GM06990 (cell line): ENCODE measurements around the gene ENKUR.

Source experiments
- DNase-seq: peaks from one replicate; pipeline ENCODE4 v3.0.0-alpha.2; 2011; ENCODE audit not compliant: insufficient read length; ENCODE audit errors: extremely low read depth
- H3K27me3 ChIP-seq: replicated peaks from 2 replicates; pipeline ENCODE4 v1.6.0; 2011; ENCODE audit warnings: low read length; ENCODE audit not compliant: control insufficient read depth, insufficient read depth
- H3K36me3 ChIP-seq: 2 replicates; pipeline ENCODE4 v1.5.1; 2011; ENCODE audit warnings: low read length; ENCODE audit not compliant: control insufficient read depth, insufficient read depth
- H3K4me3 ChIP-seq: replicated peaks from 2 replicates; pipeline ENCODE4 v1.5.1; 2011; ENCODE audit warnings: low read depth, mild to moderate bottlenecking, control low read depth, low read length
- TF ChIP-seq, protein P1 (sequence below): IDR thresholded peaks from 2 replicates; pipeline ENCODE4 v1.5.1; 2011; ENCODE audit warnings: low read length, control low read depth, mild to moderate bottlenecking, inconsistent platforms; ENCODE audit not compliant: insufficient read depth, poor library complexity, severe bottlenecking

Gene ENKUR

DNA sequence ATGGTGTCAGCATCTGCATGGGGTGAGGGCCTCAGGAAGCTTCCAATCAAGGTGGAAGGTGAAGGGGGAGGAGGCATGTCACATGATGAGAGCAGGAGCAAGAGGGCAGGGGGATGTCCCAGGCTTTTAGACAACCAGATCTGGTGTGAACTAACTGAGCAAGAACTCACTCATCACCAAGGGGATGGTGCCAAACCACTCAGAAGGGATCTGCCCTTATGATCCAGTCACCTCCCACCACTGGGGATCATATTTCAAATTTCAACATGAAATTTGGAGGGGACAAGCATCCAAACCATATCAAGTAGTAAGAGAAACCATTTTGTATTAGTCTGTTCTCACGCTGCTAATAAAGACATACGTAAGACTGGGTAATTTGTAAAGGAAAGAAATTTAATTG is 34.0 kb upstream of the ENKUR start:
- H3K4me3 ChIP-seq = no peak overlapping the region
- TF ChIP-seq, protein P1, sequence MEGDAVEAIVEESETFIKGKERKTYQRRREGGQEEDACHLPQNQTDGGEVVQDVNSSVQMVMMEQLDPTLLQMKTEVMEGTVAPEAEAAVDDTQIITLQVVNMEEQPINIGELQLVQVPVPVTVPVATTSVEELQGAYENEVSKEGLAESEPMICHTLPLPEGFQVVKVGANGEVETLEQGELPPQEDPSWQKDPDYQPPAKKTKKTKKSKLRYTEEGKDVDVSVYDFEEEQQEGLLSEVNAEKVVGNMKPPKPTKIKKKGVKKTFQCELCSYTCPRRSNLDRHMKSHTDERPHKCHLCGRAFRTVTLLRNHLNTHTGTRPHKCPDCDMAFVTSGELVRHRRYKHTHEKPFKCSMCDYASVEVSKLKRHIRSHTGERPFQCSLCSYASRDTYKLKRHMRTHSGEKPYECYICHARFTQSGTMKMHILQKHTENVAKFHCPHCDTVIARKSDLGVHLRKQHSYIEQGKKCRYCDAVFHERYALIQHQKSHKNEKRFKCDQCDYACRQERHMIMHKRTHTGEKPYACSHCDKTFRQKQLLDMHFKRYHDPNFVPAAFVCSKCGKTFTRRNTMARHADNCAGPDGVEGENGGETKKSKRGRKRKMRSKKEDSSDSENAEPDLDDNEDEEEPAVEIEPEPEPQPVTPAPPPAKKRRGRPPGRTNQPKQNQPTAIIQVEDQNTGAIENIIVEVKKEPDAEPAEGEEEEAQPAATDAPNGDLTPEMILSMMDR = no peak
- H3K36me3 ChIP-seq = no peaks in the 10 kb centered on the region
- no peaks in the 10 kb centered on the region for H3K27me3 ChIP-seq
- DNase-seq = no peak

DNA sequence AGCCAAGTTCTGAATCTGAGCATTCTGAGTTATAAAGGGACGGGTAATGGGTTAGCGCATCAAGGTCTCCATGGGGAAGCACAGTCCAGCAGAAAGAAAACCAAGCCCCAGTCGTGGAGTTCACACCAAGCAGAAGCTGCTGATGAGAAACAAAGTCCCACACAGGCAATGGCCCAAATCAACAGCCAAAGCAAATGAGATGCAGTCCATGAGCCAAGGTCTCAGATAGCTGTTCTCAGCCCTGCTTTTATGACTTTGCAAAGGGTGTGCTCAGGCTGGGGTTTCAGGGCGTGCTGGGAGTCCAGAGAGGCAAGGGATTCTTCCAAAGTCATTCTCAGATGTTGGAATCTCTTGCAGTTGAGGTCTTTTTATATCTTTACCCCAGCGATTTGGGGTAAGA is 32.5 kb upstream of the ENKUR start:
- DNase-seq = no peak
- TF ChIP-seq, protein P1 = no peak
- Histone ChIP-seq H3K36me3 (no peaks in the 10 kb centered on the region), H3K4me3 (no peak overlapping the region), H3K27me3 (no peaks in the 10 kb centered on the region)

DNA sequence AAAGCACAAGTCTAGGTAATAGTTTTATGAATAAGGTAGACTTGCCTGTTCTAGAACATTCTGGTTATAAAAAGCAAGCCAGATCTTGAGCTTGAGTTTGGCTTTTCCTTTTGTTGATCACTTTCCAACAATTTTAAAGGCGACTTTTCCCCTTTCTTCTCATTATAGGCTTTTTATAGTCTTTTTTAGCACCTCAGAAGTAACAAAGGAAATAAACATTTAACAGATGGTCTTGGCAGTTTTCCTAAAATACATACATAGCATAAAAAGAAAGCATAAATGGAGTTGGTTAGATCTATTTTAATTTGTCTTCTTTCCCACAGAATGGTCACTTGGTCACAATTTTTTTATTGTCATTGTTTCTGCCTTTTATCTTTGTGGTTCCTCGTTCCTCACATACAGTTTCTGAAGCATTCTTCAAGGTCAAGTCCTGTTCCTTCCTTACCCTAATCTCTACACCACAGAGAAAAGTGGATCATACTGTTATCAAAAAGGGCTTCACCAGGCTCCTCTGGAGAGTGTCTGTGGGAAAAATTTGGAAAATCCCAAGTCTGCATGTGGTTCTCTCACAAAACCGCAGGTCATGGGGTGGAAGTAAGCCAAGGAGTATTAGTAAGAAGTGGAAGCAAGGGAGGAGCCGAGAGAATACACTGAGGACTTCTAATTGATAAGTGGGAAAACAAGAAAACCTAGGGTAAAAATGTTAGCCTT is 31.8 kb upstream of the ENKUR start:
- no peak overlapping the region for H3K4me3 ChIP-seq
- no peaks in the 10 kb centered on the region for H3K36me3 ChIP-seq
- no peak for DNase-seq
- no peaks in the 10 kb centered on the region for H3K27me3 ChIP-seq
- TF ChIP-seq, protein P1 = no peak

DNA sequence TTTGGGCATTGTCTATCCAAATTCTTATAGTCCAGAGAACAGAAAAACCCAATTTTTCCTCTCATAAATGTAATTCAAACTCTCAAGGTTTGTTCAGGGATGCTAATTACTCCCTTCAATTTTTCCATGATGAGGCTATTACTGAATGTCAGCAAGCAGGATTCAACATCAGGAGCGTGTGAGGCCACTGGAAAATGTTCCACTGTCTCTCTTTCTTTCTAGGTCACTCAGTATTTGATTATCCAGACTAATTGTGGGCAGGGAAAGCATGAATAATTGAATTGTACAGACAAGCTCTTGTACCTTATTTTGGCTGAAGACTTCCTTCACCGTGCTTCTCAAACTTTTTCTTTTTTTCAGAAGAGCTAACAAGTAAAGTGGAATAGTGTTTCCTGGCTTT is 31.1 kb upstream of the ENKUR start:
- Histone ChIP-seq H3K4me3 (no peak overlapping the region), H3K36me3 (no peaks in the 10 kb centered on the region), H3K27me3 (no peaks in the 10 kb centered on the region)
- DNase-seq = no peak
- TF ChIP-seq, protein P1 = no peak

DNA sequence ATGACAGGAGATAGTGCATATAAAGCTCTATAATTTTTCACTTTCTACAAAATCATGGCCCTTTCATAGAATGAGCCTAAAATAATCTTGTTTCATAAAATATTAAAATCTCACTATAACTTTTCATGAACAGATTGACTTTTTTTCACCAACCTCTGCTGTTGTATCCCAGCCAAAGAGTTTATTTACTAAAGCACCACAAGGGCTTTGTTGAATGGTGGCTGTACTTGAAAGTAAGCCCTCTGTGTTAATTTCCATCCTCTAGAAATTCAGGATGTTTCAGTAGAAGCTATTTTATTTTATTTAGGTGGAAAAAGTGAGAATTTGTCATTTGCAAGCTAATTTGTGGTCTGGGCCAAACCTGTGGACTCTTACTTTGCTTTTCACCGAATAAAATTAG is 30.7 kb upstream of the ENKUR start:
- H3K27me3 ChIP-seq = no peaks in the 10 kb centered on the region
- DNase-seq = no peak
- no peak overlapping the region for H3K4me3 ChIP-seq
- TF ChIP-seq, protein P1 = no peak
- no peaks in the 10 kb centered on the region for H3K36me3 ChIP-seq

DNA sequence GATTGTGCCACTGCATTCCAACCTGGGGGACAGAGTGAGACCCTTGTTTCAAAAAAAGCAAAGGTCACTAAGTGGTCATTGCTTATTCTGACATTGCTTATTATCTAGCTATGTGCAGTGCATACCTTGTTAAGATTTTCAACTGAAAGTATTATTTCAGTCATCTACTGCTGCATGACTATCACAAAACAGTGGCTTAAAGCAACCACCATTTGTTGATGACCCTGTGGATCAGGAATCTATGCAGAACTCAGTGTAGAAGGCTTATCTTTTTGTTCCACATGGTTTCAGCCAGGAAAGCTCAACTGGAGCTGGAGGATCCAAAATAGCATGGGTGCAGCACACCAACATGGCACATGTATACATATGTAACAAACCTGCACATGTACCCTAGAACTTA is 23.6 kb upstream of the ENKUR start:
- TF ChIP-seq, protein P1 = no peak
- no peak for DNase-seq
- Histone ChIP-seq H3K4me3 (no peak overlapping the region), H3K27me3 (no peaks in the 10 kb centered on the region), H3K36me3 (no peaks in the 10 kb centered on the region)
